Skeletal muscle cell (primary cell): Measurements from ENCODE around the gene KLHL8.

Source experiments
- DNase-seq: peaks from one replicate; pipeline ENCODE4 v3.0.0-alpha.2; 2010; ENCODE audit warnings: low read depth
- H3K4me3 ChIP-seq: 2 replicates; pipeline ENCODE4 v1.5.1; 2011; ENCODE audit warnings: low read depth, mild to moderate bottlenecking, control low read depth, low read length, moderate library complexity

Gene KLHL8

DNA sequence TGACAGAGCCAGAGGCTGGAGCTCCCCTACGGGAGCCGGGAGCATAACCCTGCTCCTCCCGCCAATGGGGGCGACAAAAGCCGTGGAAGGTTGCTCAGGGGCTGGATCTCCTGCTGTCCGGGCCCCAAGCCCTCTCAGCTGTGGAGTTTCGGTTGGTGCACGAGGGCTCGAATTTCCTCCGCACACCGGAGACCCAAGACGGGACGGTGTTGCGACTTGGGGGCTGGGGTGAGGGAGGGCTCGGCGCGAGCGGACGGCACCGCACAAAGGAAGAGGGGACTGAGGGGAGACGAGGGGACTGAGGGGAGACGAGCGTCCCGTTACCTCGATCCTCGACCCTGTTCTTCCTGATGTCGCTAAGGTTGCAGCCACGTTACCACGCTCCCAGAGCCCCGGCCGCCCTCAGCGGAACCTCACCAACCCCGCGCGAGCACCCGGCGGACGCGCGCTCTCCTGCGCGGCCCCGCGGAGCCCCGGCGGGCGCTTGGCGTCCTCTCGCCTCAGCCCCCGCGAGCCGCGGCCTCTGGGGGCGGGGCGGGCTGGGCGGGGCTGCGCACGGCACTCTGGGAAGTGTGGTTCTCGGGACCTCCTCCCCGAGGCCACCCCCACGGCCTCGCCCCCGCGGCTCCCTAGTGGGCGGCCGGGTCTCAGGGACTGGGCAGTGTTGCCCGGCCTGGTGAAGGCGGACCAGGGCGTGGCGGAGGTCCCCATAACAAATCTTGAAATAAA, at the start of gene KLHL8:
KLHL8 (minus strand) TSS at position 525 of the 729 bp plus-strand sequence. CDS start 25,079 bp downstream, outside the sequence.
- peak within 1 kb of the TSS; percentile 96 for H3K4me3 ChIP-seq
- peak; percentile 52 for DNase-seq

DNA sequence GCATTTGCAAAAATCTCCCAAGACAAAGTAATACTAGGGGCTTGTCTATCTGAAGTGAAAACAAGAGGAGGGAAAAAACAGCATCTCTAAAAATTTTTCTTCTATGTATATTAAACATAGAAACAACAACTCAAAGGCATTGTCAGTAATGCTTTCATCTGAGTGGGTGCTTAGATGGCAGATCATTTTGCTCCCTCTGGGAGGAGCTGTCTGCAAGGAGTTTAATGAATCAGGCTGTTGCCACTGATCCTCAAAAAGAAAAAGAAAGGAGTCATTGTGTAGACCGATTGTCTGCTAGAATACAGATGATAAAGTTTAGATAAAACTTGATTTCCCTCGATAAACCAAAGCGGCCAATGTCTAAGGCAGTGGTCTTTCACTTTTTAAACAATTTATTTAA, 49.7 kb upstream of the KLHL8 start:
- DNase-seq, result peak; percentile 9
- H3K4me3 ChIP-seq, result no peak overlapping the region

DNA sequence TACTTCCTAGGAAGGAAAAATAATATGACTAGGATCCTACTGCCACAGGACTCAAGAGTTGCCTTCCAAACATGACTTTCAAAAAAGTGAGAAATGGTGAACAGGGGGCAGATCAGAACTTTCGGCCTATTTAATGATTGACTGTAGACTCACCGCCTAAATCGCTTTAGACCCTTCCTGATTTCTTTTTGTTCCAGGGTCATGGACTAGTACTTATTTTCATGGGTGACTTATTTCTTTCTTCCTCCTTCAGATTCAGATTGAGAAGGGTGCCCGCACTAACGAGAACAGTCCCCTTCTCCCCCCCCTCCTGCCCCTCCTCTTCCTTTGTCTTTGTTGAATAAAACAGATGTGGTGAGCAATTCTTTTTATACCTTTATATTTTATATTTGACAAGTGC, 48.0 kb upstream of the KLHL8 start:
- no peak for DNase-seq

DNA sequence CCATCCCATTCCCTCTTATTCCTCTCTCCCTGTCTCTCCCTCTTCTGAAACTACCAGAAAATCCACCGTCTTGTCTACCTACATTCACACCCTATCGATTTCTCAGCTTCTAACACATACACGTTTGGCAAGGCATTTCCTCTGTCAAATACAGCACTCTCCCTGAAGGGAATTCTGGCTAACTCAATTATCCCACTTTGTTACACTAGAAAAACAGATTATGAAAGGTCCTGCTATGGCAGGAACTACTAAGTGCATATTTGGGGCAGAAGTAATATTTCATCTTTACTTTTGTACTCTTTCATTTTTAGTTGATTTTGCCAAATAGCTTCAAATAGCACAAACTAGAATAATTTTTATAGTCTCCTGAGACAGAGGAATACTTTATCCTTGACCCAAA, 46.6 kb upstream of the KLHL8 start:
- no peak for DNase-seq
- no peak overlapping the region for H3K4me3 ChIP-seq

More for the DNA sequence above, 48.0 kb upstream of the KLHL8 start:
- no peak overlapping the region for H3K4me3 ChIP-seq

DNA sequence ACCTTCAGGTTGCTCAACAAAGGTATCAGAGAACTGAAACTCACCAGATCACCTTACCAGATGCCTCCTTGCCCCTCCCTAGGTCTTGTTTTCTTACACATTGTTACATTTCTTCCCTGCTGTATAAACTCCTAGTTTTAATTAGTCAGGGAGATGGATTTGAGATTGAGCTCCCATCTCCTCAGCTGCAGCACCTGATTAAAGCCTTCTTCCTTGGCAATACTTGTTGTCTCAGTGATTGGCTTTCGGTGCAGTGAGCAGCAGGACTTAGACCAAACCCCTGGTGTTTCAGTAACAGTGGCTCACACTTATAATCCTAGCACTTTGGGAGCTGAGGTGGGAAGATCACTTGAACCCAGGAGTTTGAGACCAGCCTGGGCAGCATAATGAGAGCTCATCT, 42.5 kb upstream of the KLHL8 start:
- DNase-seq, result no peak
- no peak overlapping the region for H3K4me3 ChIP-seq

DNA sequence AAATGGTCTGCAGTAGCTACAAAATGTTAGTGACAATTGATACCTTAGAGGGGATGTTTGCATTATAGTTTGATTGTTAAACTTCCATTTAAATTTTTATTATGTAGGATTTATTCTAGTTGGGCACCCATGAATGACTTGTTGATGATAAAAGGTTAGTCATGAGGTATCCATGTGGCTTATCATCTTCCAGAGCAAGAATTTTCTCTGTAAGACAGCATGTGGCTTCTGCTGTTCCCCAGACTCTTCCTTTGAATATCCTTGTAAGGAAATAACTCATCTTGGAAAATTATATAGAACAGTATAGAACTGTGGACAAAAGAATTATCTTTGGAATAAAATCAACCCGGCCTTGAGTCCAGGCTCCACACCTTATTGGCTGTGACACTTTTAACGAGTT, 40.1 kb upstream of the KLHL8 start:
- DNase-seq, result no peak
- no peak overlapping the region for H3K4me3 ChIP-seq

DNA sequence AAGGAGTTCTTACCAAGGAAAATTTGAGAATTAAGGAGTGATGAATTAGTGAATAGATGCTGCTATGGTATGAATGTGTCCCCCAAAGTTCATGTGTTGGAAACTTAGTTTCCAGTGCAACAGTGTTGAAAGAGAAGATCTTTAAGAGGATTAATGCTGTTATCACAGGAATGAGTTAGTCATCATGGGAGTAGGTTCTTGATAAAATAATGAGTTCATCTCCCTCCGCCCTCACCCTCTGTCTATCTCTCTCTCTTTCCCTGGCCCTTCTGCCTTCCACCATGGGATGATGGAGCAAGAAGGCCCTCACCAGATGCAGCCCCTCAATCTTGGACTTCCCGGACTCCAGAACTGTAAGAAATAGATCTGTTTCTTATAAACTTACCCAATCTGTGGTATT, 38.3 kb upstream of the KLHL8 start:
- H3K4me3 ChIP-seq, result no peak overlapping the region
- no peak for DNase-seq

DNA sequence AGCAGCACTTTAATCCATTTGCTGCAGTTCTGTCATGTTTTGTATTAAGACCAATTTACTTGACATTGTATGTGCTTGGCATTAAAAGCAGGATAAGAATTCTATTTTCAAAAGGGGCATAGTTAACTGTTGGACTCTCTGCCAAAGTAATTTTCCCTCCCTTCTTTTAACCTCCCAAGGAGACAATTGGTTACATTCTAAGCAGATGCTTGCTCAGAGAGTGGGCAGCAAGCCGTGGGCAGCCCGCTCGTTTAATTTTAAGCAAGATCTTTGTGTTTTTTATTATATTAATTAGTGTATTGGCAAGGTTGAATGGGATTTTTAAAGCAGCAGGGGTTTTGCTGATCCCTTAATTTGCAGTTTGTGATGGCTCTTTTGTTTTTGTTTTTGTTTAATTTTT, 37.1 kb upstream of the KLHL8 start:
- no peak overlapping the region for H3K4me3 ChIP-seq
- no peak for DNase-seq

DNA sequence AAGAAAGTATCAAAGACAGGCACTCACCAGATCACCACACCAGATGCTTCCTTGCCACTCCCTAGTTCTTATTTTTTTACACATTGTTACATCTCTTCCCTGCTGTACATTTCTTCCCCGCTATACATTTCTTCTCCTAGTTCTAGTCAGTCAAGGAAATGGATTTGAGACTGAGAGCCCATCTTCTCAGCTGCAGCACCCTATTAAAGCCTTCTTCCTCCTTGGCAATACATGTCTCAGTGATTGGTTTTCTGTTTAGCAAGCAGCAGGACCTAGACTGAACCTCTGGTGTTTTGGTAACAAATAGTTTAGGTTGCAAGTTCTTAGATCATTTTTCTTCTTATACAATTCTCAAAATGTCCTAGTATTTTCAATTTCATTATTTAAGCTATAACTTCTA, 35.3 kb upstream of the KLHL8 start:
- DNase-seq, result no peak
- H3K4me3 ChIP-seq, result no peak overlapping the region

DNA sequence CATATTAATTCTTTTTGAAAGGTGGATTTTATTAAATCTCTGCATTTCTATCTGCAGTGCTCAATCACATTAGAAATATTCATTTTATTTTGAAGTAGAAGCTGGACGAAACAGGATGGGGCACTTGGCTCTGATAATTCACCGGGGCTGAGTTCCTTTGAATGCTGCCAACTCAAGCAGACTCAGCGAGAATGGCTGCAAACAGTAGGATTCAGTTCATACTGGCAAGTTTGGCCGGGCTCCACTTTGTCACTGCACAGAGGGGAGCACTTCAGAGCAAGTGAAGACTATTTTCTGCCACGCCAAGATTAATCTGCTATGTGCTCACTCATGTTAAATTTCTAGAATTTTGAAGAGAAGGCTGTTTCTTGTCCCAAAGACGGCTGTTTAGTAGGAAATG, 30.7 kb upstream of the KLHL8 start:
- DNase-seq, result no peak
- H3K4me3 ChIP-seq, result no peak overlapping the region

DNA sequence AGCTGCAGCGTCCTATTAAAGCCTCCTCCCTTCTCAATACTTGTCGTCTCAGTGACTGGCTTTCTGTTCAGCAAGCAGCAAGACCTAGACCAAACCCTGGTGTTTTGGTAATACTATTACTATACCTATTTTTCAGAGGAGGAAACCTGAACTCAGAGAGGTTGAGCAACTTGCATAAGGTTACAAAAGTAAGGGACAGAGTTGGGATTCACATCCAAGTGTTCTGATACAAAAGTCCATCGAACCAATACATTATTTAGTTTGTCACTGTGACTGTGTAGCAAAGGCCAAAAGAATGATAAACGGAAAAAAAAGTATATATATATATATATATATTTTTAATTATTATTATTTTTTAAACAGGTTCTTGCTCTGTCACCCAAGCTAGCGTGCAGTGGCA, 29.9 kb upstream of the KLHL8 start:
- DNase-seq, result no peak
- no peak overlapping the region for H3K4me3 ChIP-seq

DNA sequence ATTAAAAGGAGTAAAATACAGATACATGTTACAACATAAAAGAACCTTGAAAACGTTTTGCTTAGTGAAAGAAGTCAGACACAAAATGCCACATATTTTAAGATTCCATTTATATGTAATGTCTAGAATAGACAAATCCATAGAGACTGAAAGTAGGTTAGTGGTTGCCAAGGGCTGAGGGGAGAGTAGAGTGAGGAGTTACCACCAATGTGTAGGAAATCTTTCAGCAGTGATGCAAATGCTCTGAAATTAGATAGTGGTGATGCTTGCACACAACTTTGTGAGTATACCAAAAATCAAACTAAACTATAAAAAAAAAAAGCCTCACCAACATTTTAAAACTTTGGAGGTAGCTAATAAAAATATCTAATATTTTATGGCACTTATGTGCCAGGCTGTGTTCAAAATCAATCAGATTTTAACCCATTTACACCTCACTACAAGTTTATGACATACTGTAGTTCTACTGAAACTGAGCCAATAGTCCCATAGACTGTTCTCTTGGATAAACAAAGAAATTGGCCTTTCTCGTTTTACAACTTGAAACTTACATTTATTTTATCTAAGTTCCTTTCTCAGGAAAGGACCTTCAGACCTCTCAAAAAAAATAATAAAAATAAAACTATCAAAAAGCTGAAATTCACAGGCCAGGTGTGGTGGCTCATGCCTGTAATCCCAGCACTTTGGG, 29.1 kb upstream of the KLHL8 start:
- DNase-seq, result no peak
- H3K4me3 ChIP-seq, result no peak overlapping the region

DNA sequence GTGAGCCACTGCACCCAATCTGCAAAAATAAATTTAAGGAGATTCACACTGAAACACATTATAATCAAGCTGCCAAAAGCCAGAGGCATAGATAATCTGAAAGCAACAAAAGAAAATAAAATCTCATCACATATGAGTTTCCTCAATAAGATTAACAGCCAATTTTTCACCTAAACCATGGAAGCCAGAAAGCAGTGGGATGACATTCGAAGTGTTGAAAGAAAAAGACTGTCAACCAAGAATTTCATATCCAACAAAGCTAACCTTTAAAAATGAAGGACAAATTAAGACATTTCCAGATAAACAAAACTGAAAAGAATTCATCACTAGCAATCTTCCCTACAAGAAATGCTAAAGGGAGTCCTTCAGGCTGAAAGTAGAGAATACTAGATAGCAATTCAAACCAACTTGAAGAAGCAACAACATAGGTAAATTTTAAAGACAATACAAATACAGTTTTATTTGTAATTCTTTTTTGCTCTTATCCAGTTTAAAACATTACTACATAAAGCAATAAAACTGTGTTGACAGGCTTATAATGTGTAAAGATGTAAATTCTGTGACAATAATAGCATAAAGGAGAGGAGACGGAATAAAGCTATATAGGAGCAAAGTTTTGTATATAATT, 23.1 kb upstream of the KLHL8 start:
- H3K4me3 ChIP-seq, result no peak overlapping the region
- no peak for DNase-seq

DNA sequence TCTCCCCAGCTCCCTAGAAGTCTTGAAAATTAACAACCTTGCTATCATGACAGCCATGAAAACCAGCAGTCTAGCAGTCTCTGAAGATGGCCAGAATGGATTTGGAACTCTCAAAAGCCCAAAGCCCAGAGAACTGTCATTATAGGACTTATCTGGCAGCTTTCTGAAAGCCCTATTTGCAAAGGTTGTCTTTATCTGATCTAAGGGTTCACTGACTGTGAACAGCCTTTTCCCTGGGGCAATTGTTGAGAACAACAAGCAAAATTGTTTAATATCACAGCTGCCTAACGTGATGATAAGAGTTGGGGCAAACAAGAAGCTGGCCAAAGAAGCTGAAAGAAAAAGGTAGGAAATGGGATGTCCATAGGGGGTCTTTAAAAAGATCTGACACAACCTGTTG, 20.9 kb upstream of the KLHL8 start:
- H3K4me3 ChIP-seq, result no peak overlapping the region
- no peak for DNase-seq

DNA sequence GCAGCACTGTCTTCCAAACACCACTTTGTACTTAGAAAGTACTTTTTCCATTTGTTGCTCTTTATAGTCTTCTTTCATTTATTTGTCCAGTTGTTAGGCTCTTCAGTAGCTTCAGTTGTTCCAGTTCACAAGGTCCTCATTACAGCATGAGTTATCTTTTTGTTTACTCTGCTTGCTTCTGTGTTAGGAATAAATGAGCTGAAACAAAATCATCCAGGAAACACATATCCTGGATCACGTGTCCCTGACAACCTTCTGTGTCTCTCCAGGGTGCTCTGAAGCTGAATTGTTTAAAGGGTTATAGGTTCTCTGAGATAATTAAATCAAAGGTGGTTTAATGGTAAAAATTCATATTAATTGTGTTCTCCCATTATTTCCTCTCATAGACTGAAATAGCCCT, 19.9 kb upstream of the KLHL8 start:
- no peak overlapping the region for H3K4me3 ChIP-seq
- no peak for DNase-seq

DNA sequence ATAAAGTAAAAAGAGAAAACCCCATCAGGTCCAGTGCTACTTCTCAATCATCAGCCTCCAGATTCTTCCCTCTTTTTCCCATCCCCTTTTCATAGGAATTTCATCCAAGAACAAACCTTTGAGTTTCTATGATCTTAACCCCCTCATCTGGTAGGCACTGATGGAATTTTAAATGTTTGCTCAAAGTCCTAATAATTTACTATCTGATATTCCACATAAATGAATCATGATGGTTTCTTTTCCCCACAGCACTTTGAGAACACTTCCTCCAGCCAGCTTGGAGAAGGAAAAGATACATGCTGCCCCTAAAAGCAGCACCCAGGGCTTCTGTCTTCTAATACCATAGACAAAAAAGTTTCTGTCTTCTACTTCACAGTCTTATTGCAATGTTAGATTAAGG, 19.4 kb upstream of the KLHL8 start:
- H3K4me3 ChIP-seq, result no peak overlapping the region
- no peak for DNase-seq

DNA sequence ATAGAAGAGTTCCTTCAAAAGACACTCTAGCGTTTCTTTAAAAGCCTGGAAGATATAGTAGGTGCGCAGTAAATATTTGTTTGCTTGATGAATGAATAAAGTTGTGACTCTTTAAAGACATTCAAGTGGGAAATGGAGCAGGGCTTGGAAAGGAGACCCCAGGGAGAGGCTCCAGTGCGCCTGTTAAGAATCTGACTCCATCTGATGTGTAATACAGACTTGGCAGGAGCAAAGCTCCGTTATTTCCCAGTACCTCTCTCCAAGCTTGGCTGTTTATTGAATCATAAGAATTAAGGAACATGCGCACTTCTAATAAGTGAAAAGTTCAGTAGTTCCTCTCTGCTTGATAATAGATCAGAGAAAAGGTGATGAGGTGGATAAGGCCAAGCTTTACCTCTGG, 18.8 kb upstream of the KLHL8 start:
- no peak overlapping the region for H3K4me3 ChIP-seq
- no peak for DNase-seq

DNA sequence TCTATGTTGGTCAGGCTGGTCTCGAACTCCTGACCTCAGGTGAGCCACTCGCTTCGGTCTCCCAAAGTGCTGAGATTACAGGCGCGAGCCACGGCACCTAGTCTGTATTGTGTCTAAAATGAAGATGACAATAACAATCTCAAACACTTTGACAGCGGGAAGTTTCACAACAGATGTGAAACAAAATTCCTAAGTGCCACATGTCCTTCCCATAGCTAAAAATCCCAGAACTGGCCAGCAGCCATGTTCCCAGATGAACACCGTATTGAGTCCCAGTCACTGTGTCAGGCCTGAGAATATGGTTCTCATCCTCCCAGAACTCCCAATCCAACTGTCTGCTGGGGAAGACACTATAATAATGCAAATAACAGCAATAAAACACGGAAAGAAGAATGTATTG, 16.4 kb upstream of the KLHL8 start:
- H3K4me3 ChIP-seq, result no peak overlapping the region
- DNase-seq, result no peak

DNA sequence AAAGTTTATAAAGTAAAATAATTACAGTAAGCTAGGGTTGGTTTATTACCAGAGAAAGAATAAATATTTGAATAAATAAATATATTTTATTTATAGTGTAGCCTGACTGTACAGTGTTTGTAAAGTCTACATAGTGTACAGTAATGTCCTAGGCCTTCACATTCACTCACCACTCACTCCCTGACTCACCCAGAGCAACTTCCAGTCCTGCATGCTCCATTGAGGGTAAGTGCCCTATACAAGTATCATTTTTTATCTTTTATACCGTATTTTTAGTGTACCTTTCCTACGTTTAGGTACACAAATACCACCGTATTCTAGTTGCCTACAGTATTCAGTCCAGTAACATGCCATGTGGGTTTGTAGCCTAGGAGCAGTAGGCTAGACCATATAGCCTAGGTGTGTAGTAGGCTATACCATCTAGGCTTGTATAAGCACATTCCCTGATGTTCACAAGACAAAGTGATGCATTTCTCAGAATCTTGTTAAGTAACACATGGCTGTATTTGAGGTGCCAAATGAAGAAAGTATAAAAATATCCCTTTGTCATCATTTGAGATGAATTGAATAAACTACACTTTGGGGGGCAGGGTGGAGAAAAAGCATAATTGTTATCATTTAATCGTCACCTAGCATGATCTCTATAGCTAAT, 14.7 kb upstream of the KLHL8 start:
- H3K4me3 ChIP-seq, result peak overlapping the region; percentile 44
- DNase-seq, result no peak

DNA sequence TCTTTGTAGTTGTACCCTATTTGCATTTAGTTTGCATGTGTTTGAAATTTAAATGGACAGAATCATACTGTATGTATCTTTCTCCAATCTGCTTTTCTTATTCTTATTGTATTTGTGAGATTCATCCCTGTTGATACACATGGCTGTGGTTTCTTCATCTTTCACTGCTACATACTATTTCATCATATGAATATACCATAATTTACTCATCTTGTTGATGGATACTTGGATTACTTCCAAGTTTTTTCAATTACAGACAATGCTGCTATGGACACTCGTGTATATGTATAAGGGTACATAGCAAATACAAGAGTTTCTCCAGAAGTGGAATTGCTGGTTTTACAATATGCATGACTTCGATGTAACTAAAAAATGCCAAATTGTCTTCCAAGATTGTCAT, 11.8 kb upstream of the KLHL8 start:
- no peak for DNase-seq
- no peak overlapping the region for H3K4me3 ChIP-seq
